ENCODE measurements around the gene IRAK3.

The IRAK3 gene, protein sequence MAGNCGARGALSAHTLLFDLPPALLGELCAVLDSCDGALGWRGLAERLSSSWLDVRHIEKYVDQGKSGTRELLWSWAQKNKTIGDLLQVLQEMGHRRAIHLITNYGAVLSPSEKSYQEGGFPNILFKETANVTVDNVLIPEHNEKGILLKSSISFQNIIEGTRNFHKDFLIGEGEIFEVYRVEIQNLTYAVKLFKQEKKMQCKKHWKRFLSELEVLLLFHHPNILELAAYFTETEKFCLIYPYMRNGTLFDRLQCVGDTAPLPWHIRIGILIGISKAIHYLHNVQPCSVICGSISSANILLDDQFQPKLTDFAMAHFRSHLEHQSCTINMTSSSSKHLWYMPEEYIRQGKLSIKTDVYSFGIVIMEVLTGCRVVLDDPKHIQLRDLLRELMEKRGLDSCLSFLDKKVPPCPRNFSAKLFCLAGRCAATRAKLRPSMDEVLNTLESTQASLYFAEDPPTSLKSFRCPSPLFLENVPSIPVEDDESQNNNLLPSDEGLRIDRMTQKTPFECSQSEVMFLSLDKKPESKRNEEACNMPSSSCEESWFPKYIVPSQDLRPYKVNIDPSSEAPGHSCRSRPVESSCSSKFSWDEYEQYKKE

DNA sequence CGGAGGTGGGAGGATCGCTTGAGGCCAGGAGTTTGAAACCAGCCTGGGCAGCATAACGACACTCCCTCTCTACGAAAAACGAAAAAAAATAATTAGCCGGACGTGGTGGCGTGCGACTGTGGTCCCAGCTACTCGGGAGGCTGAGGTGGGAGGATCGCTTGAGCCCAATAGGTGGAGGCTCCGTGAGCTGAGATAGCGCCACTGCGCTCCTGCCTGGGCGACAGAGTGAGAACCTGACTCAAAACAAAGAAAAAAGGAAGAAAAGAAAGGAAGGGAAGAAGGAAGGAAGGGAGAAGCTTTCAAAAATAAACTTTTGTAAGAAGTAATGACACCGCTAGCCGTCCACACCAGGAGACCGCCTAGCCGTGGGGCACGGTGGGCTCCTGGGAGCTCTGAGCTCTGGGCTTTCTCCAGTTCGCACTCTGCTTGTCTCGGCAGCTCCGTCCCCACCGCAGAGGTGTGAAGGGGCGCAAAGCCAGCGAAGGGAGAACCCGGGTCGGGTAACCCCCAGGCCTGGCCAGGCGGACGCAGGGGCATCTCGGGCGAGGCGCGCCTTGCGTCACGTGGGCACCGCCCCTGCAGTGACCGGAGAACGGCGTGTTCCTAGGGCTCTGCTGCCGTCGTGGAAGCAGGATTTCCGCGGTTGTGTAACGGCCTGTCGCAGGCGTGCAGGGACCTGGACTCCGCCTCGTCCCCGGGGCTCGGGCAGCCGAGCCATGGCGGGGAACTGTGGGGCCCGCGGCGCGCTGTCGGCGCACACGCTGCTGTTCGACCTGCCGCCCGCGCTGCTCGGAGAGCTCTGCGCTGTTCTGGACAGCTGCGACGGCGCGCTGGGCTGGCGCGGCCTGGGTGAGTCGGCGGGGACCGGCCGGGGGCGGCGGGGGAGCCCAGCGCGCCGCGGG, at the start of gene IRAK3:
TSS of gene IRAK3 (plus strand) at position 631 of the 902 bp plus-strand sequence. CDS start at position 717, 86 bp downstream.
- no peak for FAIRE-seq

DNA sequence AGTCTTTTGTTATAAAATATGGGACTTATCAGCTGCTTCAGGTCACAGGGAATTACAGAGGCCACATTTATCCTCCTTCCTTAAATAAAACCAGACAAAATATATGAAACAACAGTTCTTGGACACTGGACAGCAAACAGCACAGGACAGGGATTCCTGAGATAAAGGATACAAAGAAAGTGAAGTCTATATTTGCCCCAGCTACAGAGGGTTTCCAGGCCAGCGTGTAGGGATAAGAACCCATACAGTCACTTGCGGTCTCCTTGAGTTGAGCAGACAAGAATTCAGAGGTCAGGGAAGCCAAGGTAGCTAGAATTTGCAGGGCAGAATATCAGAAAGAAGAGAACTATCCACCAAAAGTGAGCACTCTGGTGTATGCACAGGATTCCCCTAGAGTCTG, 49.7 kb upstream of the IRAK3 start:
- FAIRE-seq = no peak

DNA sequence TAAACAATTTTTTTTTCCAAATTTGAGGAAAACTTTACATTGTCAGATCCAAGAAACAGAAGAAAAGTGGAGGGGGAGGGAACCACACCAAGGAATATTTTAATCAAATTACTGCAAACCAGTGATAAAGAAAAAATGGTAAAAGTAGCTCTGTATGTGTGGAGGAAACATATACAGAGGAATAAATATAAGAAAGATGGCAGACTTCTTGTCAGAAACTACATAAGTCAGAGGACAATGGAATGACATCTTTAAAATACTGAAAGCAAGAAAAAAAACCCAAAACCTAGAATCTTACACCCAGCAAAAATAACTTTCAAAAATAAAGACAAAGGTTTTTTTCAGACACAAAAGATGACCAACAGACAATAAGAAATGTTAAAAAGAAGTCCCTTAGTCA, 48.3 kb upstream of the IRAK3 start:
- peak; percentile 70 for FAIRE-seq

DNA sequence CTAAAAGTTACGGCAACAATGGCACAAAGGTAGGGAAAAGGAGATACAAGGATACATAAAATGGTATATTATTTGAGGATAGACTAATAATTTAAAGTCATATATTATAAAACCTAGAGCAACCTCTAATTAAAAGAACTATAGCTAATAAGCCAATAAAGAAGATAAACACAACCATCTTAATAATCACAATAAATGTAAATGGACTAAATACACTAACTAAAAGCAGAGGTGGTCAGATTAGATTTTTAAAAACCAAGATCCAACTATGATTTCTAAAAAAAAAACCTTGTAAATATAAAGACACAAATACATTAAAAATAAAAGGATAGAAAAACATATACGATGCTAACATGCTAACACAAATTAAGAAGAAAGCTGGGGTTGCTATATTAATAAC, 47.7 kb upstream of the IRAK3 start:
- no peak for FAIRE-seq

DNA sequence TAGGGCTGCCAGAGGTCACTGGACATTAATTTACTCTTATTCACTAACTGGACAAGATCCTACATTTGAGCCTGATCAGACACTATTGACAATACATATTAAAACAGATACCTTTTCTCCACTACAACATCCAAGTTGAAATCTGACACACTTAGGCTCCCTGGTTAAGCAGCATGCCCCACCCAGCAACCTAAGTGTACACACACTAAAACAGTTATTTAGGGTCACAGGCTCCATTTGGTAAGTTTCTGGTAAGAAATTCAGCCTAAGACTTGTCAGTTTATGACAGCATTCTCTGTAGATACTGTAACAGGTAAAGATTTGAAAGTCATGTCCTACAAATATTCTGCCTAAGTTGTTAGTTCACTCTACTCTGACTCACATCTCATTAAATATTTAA, 46.2 kb upstream of the IRAK3 start:
- no peak for FAIRE-seq

DNA sequence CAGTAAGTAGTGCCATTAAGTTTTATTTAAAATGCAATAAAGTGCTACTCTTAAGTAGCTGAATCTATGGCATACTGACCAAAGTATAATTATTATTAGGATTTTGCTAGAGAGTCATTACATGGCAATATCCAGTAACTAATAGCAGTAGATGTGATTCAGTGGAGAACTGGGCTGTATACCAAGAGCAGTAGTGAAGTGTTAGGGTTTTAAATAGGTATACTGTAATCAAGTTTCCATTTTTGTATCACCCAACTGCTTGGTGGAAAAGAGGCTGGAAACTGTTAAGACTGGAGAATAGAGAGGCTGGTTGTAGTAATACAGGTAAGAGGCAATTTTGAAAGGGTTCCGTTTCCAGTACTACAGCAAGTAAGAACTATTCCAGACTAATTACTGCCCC, 45.1 kb upstream of the IRAK3 start:
- FAIRE-seq = no peak

DNA sequence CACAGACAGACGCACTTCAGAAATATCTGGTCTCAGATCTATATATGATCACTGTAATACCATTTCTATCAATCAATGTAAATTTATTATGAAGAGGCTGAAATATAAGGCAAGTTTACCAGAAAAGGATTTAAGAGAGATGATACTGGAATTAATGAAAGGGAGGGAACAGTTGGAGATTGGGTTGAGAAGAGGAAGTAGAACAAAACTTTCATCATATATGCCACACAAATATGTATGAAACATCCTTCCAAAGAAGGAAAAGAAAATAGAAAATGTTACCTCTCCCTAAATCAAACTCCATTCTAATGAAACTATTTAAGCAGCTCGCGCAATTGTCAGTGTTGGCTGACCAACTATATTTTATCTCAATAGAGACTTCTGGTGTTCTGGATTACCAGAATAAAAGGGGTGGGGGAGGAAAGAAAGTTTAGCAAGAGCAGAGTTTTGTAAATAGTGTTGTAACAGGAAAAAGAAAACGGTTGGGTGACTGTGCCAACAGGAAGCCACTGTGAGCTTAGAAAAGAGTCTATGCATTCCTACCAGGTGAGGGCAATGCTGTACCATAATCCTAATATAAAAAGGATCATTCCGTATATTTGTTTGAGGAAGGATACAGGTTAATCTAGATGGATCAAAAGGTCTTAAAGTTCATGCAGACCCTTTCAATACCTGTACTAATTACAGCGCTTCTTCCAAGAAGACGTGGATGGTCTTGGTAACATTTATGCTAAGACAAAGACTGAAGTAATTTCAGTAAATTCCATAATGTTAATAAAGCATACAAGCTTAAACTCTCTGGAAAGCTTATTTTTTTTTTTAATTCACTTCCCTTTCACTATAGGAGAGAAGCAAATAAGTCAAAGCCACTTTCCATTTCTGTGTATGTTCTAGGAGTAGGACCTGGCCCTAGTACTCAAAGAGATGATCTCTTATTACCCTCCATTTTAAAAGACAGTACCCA, 43.9 kb upstream of the IRAK3 start:
- peak; percentile 68 for FAIRE-seq

DNA sequence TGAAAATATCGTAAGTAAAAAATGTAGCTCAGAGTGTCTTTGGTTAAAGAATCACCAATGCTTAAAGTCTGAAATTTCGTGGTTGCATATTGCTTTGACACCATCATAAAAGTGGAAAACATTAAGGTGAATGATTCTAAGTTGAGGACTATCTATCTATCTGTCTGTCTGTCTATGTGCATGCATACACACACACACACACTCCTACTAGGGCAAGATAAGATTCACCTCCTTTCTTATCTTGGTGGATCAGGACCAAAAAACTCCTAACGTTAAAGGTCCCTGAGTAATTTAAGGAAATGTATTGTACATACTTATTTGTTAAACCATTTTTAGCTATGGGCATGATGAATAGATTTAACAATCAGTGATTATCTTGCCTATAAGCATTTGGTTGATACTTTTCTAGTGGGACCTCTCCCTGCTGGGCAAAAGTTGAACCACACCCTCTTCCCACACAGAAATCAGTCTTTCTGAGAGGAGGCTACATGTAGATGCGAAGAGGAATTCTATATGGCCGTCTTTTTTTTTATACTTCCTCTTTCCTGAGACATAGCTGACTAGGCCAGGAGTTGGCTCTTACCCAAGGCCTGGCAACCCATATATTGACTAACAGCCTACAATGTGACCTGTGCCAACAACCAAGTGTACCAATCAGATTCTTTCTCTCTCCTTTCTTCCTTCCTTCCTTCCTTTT, 39.2 kb upstream of the IRAK3 start:
- no peak for FAIRE-seq

DNA sequence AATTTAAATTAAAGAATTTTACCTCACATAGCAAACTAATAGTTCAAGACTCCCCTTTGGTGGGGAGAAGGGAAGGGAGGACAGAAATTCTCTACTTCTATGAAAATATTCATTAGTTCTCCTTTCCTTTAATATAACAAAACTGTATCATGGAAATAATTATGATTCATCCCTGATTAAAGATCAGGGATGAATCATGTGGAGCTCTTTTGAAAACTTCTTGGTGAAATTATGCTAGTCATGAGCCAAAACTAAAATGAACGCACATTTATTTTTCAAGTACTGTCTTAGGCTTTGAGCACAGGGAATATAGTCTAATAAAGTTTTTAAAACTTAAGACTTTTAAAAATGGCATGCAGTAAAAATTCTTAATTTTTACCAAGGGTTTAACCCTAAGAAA, 36.3 kb upstream of the IRAK3 start:
- FAIRE-seq = peak; percentile 30

DNA sequence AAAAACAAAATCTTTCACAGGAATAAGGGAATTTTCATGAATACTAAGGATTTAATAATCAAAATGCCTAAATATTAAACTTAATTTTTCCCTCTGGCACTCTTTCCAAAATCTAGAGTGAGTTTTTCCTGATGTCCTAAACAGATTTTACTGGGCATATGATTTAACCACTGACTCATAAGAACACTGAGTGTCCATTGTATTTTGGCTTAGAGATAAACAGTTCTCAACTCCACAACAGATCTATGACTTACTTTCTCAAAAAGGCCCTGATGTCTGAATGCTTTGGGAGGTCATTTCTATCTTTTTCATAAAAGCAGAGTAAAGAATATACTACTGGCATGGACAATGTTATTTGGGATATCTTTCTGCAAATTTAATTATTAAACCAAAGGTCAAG, 34.2 kb upstream of the IRAK3 start:
- no peak for FAIRE-seq

DNA sequence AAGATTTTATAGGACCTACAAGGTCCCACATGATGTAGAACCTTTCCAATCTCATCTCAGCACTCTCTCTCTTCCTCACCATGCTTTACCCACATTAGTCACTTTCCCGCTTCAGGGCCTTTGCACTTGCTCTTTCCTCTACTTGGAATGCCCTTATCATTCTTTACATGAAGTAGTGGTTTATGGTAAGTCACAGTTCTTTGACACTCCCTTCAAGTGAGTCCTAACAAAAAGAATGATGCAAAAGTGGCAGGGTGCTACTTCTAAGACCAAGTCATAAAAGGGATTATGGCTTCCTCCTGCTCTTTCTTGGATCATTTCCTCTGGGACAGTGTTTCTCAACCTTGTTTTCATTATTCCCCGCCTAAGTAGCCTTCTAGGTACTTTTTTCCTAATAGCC, 32.4 kb upstream of the IRAK3 start:
- FAIRE-seq = no peak

DNA sequence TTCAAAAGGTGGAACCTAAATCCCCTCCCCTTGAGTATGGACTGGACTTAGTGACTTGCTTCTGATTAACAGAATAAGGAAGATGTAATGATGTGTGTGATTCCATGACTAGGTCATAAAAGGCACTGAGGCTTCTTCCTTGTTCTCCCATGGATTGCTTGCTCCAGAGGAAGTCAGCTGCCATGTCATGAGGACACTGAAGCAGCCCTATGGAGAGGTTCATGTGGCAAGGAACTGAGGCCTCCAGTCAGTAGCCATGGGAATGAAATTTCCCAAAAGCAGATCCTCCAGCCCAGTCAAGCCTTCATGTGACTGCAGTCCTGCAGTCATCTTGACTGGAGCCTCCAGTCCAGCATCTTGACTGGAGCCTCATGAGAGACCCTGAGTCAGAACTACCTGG, 29.9 kb upstream of the IRAK3 start:
- FAIRE-seq = no peak

DNA sequence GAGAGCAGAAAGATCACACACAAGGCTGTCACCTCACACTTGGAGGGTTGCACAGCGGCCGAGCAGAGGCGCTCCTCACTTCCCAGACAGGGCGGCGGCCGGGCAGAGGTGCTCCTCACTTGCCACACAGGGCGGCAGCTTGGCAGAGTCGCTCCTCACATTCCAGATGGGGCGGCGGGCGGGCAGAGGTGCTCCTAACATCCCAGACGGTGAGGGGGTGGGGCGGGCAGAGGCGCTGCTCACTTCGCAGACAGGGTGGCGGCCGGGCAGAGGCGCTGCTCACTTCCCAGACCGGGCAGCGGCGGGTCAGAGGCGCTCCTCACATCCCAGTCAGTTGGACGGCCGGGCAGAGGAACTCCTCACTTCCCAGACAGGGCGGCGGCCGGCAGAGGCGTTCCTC, 28.3 kb upstream of the IRAK3 start:
- no peak for FAIRE-seq

DNA sequence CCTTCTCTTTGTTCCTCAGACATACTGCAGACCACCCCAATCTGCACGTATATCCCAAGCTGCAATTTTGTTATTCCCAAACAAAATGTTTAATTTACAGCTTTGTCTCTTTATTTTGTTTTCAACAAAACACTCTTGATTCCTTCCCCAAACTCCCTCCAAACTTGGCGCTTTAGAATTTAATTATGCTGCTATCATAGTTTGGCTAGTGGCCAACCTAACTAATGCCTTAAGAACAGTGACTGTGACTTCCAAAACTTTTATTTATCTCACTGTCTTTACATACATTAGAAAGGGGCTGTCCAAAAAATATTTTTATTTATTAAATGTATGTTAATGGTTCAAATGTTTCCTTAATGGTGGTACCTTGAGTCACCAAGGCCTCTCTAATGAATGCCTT, 26.3 kb upstream of the IRAK3 start:
- no peak for FAIRE-seq

DNA sequence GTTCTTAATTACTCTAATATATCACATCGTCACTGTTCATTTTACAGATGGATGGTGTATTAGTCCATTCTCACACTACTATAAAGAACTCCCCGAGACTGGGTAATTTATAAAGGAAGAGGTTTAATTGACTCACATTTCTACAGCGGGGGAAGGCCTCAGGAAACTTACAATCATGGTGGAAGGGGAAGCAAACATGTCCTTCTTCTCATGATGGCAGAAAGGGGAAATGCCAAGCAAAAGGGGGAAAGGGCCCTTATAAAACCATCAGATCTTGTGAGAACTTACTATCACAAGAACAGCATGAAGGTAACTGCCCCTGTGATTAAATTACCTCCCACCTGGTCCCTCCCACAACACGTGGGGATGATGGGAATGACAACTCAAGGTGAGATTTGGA, 25.7 kb upstream of the IRAK3 start:
- FAIRE-seq = no peak

DNA sequence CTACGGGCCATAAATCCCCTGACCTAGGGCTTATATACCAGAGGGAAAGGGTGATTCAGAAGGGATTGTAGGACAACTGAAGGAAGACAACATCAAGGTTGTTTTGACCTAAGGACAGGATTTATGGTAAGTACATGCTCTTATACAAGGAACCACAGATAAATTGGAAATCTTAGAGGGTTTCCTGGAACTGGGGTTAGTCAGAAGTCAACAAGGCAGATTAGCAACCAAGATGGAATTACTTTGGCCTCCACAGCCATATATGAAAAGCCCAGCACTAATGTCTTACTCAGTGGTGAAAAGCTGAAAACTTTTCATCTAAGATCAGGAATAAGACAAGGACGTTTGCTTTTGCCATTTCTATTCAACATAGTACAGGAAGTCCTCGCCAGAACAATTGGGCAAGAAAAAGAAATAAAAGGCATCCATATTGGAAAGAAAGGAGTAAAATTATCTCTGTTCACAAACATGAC, 24.6 kb upstream of the IRAK3 start:
- FAIRE-seq = no peak

DNA sequence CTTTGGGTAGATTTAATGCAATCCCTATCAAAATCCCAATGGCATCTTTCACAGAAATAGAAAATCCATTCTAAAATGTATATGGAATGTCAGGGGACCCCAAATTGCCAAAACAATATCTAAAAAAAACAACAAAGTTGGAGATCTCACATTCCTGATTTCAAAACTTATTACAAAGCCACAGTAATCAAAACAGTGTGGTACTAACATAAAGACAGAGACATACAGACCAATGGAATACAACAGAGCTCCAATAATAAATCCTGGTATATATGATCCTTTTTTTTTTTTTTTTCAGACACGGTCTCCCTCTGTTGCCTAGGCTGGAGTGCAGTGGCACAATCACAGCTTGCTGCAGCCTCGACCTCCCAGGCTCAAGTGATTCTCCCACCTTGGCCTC, 23.9 kb upstream of the IRAK3 start:
- FAIRE-seq = no peak

DNA sequence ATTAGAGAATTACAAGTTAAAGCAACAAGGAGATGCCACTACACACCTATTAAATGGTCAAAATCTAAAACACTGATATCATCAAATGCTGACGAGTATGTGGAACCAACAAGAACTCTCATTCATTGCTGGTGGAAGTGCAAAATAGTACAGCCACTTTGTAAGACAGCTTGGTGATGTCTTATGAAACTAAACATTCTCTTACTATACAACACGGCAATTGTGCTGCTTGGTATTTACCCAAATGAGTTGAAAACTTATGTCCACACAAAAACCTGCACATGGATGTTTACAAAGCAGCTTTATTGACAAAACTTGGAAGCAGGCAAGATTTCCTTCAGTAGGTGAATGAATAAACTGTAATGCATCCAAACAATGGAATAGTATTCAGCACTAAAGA, 22.5 kb upstream of the IRAK3 start:
- FAIRE-seq = no peak

DNA sequence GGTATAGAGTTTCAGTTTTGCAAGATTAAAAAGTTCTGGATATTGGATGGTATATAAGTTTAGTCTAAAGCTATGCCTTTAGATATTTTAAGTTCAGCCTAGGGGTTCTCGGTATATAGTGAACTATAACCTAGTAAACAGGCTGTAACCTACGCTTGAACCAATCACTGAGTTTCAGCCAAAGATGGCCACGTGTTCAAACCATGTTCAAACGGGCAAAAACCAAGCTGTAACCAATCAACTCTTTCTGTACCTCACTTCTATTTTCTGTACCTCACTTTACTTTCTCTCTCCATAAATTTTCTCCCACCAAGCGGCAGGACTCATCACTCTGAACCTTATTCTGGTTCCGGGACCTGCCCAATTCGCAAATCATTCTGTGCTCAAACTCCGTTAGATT, 20.6 kb upstream of the IRAK3 start:
- no peak for FAIRE-seq

DNA sequence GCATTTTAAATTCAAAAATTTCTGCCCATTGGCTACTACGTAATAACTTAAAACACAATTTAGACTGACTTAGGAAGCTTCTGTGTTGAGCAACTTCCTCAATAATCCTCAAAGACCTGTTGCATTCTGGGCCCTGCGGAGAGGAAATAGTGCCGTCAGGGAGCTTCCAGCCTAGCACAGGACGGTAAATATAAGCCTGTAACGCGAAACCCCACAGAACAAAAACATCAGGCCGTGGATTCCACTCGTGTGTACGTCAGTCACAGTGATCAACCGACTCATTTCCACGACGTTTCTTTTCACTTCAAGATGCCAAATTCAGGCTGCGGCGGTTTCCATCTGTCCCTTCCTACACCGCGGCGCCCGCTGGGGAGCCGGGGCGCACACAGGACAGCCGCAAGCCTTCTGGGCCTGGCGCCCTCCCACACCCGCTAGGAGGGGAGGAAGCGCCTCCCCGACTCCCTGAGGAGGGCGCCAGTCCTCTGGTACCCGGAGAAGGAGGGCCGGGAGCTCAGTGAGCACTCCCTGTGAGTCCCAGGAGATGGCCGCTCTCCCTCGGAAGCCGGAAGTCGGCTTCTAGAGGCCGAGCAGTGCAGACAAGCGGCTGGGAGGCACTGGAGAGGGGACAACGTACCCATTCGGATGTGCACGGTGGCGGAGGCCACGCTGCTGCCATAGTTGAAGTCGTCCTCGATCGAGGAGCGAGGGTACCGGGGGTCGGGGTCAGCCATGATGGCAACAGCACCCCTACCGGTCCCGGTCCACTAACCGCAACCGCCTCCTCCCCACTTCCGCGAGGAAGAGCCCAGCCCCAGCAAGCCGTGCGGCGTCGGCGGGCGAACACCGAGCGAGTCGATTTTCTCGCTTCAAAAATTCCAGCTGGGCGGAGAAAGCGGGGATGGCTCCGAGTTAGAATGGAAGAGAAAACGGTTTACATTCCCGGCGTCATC, 19.5 kb upstream of the IRAK3 start, which contains the start of gene TMBIM4:
TSS of gene TMBIM4 (minus strand) at position 776 of the 950 bp plus-strand sequence. CDS start at position 731, 45 bp downstream.
- FAIRE-seq = peak; percentile 90

Measured in G401.6 (cell line).